Mesothelial cell of epicardium (in vitro differentiated cells): ENCODE measurements around the gene TMEM218. TPM values are rescaled to one million over a fixed set of nuclear protein-coding genes. Genes with fewer than 3 reads are reported as not detected.

ENCODE experiments used
- DNase-seq, 2 experiments: peaks; one replicate each; pipeline ENCODE4 v3.0.0; 2021; ENCODE audit warnings: low spot score in 2 of 2; ENCODE audit not compliant: unreplicated experiment in 2 of 2
- H3K27ac Mint-ChIP-seq: 2 replicates; pipeline ENCODE4 v1.8.0; 2021; ENCODE audit warnings: mixed read lengths
- H3K27me3 Mint-ChIP-seq: 2 replicates; pipeline ENCODE4 v1.8.0; 2021; ENCODE audit warnings: low read depth, mixed read lengths
- H3K36me3 Mint-ChIP-seq: 2 replicates; pipeline ENCODE4 v1.8.0; 2021; ENCODE audit warnings: mixed read lengths
- H3K4me1 Mint-ChIP-seq: 2 replicates; pipeline ENCODE4 v1.8.0; 2021; ENCODE audit warnings: mixed read lengths
- H3K4me3 Mint-ChIP-seq: 2 replicates; pipeline ENCODE4 v1.8.0; 2021; ENCODE audit warnings: mild to moderate bottlenecking, moderate library complexity, mixed read lengths
- H3K9me3 Mint-ChIP-seq: 2 replicates; pipeline ENCODE4 v1.8.0; 2021; ENCODE audit warnings: mixed read lengths
- total RNA-seq: library from RNA; stranded (reverse); gene quantifications from 3 replicates; pipeline ENCODE4 v1.2.1, GENCODE V29; 2021
- TF ChIP-seq, protein P1 (sequence below): fragments of 200-600 bp; sonication (generic); IDR thresholded peaks from one replicate; pipeline ENCODE4 v1.5.0; 2021; ENCODE audit warnings: antibody characterized with exemption; ENCODE audit not compliant: unreplicated experiment

TMEM218 gene
- total RNA-seq, 1 donor from 2014 or later: 23.7 TPM

DNA sequence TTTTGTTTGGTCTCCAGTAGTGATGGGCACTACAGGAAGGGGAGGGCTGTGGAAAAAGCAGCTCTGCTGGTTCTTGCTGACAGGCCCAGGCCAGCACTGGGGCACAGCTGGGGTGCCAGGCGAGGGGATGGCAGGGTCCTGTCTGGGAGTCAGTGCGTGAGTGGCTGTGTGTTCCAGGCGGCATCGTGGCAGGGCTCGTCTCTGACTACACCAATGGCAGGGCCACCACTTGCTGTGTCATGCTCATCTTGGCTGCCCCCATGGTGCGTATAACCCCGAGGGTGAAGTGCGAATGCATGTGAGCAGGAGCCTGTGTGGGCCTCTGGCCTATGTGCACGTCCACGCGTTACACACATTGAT is 27.4 kb downstream of the TMEM218 start:
- Mint-ChIP-seq H3K9me3 (no peaks in the 10 kb centered on the region), H3K27me3 (peaks cover 8% of the 10 kb centered on the region), H3K36me3 (no peaks in the 10 kb centered on the region), H3K4me1 (no peaks in the 10 kb centered on the region), H3K4me3 (no peak overlapping the region), H3K27ac (no peak overlapping the region)
- DNase-seq: no peak
- TF ChIP-seq, protein P1, sequence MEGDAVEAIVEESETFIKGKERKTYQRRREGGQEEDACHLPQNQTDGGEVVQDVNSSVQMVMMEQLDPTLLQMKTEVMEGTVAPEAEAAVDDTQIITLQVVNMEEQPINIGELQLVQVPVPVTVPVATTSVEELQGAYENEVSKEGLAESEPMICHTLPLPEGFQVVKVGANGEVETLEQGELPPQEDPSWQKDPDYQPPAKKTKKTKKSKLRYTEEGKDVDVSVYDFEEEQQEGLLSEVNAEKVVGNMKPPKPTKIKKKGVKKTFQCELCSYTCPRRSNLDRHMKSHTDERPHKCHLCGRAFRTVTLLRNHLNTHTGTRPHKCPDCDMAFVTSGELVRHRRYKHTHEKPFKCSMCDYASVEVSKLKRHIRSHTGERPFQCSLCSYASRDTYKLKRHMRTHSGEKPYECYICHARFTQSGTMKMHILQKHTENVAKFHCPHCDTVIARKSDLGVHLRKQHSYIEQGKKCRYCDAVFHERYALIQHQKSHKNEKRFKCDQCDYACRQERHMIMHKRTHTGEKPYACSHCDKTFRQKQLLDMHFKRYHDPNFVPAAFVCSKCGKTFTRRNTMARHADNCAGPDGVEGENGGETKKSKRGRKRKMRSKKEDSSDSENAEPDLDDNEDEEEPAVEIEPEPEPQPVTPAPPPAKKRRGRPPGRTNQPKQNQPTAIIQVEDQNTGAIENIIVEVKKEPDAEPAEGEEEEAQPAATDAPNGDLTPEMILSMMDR: no peak

DNA sequence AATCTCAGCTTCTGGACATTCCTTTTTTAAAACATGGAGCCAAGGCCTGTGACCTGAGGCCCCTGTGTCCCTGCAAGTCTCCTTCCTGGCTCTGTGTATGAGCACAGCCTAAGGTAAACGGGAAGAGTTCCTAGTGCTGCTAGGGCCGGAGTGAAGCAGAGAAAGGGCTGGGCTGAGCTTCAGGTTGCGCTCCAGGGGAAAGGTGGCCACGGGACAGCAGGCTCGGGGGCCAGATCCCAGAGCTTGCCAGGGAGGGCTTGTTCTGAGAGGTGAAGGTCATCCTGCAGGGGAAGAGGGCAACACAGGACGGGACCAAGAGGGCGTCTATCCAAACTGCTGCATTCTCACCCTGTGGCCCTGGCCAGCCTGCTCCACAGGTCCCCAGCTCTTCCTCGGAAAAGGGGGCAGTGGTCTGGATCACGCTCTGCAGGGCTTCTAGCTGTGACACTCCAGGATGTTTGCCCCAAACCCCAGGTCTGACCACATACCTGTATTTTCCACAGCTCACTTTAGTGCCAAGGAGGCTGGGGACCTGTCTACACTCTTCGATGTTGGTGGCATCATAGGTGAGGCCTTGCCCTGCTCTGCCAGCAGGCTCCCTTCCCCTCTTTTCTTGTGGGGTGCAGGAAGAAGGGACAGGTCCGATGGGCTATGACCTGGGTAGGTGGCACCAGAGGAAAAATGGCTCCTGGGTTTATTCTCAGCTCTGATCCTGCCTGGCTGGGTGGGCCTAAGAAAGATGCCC is 27.9 kb downstream of the TMEM218 start:
- Mint-ChIP-seq H3K4me1 (no peaks in the 10 kb centered on the region), H3K36me3 (no peaks in the 10 kb centered on the region), H3K4me3 (no peak overlapping the region), H3K9me3 (no peaks in the 10 kb centered on the region), H3K27me3 (peaks cover 8% of the 10 kb centered on the region), H3K27ac (no peak overlapping the region)
- TF ChIP-seq, protein P1: no peak
- DNase-seq: no peak

DNA sequence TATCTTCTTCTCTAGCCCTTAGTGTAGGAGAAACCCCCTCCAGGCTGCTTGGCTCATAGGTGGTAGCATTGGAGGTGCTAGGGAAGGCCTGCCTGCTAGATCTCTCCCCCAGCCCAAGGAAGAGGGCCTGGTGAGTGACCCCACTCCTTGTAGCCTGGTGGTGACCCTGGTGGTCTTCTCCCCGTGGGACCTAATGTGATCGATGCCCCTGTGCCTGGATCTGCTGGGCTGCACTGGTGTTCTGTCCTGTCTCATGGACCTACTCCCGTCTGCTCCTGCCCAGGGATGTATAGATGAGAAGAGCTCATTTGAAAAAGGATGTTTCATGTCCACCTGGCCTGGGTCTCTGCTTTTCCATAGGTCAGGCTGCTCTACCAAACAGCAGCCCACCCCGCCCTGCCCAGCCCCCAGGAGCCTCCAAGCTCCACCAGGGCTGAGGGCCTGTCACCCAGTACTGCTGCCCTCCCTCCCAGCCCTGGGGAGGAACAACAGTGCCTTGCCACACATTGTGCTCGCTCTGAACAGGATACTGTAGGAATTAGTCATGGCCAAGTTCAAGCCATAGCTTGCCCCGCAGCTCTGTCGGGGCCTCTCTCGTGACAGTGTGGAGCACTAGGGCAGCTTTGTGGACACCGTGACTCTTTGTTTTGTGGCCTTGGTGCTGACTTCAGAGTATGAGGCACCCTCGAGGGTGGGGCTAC is 28.7 kb downstream of the TMEM218 start:
- TF ChIP-seq, protein P1: no peak
- H3K4me3 Mint-ChIP-seq: no peak overlapping the region
- no peaks in the 10 kb centered on the region for H3K36me3 Mint-ChIP-seq
- peaks cover 10% of the 10 kb centered on the region for H3K27me3 Mint-ChIP-seq
- no peak for DNase-seq
- H3K9me3 Mint-ChIP-seq: no peaks in the 10 kb centered on the region
- no peak overlapping the region for H3K27ac Mint-ChIP-seq
- H3K4me1 Mint-ChIP-seq: no peaks in the 10 kb centered on the region

DNA sequence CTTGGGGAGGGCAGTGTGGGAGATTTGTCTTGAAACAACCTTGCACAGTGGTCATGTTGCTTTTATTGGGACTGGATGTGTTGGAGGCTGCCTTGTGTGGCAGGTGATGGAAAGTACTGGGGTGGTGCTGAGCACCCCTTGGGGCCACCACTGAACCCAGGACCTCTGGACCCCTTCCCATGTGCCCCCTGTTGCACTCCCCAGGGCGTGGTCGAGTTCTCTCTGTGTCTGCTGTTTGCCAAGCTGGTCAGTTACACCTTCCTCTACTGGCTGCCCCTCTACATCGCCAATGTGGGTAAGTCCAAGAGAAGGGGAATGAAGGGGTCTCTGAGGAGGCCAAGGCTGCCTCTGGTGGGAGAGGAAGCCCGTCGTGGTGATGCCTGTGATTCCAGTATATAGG is 29.4 kb downstream of the TMEM218 start:
- H3K27ac Mint-ChIP-seq: no peak overlapping the region
- TF ChIP-seq, protein P1: no peak
- no peaks in the 10 kb centered on the region for H3K36me3 Mint-ChIP-seq
- H3K4me1 Mint-ChIP-seq: no peaks in the 10 kb centered on the region
- H3K4me3 Mint-ChIP-seq: no peak overlapping the region
- no peaks in the 10 kb centered on the region for H3K9me3 Mint-ChIP-seq
- DNase-seq: no peak
- peaks cover 10% of the 10 kb centered on the region for H3K27me3 Mint-ChIP-seq

DNA sequence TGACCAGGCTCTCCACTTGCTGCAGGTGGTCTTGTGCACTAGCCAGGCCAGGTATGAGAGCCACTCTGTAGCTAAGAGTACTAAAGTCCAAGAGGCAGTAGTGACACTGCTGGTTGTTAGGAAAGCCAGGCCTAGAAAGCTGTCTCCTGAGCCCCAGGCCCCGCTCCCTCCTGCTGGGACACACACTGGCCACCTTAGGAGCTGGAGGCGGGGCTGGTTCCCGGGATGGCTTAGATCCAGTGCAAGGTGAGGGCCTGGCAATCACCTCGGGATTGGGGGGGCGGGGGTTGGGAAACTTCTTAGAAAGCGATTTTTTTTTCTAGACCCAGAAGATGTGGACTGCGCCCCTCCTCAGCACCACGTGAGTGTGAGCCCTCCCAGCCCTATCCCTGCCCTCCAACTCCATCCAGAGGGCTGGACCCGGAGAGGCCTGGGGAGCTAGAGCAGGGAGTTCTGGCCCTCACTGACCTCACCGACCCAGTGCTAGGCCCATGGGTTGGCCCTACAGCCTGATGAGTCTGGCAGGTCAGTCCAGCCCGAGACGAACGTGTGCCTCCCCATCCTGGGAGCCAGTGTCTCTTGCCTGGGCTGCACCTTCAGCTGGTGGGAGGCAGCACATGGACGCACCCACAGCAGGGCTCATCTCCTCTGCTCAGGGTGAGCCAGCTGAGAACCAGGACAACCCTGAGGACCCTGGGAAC is 30.2 kb downstream of the TMEM218 start:
- Mint-ChIP-seq H3K9me3 (no peaks in the 10 kb centered on the region), H3K27ac (no peak overlapping the region), H3K4me1 (no peaks in the 10 kb centered on the region), H3K27me3 (peaks cover 10% of the 10 kb centered on the region), H3K36me3 (no peaks in the 10 kb centered on the region), H3K4me3 (no peak overlapping the region)
- TF ChIP-seq, protein P1: no peak
- DNase-seq: no peak
